HTERT RPE-1 (cell line): Measurements from ENCODE around the gene POU2AF3.
"Not testable (repeated sequence)": the region's sequence is repeated elsewhere in the genome, so short reads cannot be mapped to it uniquely, and the experiment has no call there.

Experiments used
- in situ Hi-C: fragments of 300-500 bp; cut with MboI; formaldehyde crosslinking; loops from 4 replicates; pipeline ENCODE4 v1.14.3; 2020; ENCODE audit warnings: low sequenced_read_pairs

Gene POU2AF3

DNA sequence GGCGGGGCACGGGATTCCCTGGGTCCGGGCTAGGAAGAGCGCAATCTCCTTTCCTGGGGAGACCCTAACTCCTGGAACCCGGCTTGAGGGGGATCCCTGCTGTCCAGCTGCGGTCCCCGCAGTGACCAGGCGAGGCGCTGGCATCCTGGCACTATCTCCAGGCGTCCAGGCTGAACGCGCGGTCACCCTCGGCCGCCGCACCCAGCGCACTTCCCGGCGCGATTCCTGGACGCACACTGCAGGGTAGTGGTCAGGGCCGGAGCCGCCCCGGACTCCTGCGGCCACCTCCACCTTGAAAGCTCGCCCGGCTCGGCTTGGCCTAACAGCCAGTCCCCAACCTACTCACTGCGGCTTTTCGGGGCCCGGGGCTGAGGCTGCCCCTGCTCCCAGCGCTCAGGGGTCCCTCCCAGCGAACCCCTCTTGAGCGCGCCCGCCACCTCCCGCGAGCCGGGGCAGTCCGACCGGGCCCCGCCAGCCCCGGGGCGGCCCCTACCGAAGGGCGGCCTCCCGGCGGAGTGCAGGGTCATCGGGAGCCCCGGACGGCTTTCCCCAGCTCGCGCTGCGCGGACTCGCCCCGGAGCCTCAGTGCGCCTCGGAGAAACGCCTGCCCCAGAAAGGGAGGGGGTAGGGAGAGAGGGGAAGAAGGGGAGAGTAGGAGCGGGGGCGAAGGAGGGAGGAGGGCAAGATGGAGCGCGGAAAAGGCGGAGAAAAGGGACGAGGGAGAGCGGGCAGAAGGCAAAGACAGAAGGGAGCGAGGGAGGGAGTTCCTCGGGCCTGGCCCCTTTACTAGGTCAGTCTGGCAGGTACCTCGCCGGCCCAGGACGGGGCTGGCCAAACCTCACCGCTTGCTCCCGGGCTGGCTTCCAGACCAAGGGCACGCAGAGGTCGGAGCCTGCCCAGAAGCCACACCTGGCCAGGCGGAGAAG lies 1.0 kb downstream of the POU2AF3 start:
- in situ Hi-C loops = loop anchor here (25.0 kb wide), 1 partner anchor 113 kb away; no protein-coding TSS in a partner anchor

DNA sequence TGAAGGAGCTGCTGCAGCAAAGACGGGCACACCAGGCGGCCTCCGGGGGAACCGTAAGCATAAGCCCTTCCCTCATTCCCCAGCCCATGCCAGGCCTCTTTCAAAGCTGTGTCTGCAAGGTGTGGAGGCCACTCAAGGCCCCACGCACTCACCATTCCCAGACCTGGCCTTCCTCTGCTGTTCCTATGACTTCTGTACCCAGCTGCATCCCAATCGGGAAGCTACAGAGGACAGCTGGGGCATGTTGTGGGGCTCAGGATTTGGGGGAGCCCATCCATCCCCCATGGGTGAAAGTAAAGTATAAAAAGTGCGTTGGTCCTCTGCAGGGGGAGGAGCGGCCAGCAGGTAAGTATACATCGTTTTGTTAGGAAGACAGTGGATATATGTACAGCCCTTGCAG lies 2.2 kb downstream of the POU2AF3 start:
- in situ Hi-C loops = no loop called here

DNA sequence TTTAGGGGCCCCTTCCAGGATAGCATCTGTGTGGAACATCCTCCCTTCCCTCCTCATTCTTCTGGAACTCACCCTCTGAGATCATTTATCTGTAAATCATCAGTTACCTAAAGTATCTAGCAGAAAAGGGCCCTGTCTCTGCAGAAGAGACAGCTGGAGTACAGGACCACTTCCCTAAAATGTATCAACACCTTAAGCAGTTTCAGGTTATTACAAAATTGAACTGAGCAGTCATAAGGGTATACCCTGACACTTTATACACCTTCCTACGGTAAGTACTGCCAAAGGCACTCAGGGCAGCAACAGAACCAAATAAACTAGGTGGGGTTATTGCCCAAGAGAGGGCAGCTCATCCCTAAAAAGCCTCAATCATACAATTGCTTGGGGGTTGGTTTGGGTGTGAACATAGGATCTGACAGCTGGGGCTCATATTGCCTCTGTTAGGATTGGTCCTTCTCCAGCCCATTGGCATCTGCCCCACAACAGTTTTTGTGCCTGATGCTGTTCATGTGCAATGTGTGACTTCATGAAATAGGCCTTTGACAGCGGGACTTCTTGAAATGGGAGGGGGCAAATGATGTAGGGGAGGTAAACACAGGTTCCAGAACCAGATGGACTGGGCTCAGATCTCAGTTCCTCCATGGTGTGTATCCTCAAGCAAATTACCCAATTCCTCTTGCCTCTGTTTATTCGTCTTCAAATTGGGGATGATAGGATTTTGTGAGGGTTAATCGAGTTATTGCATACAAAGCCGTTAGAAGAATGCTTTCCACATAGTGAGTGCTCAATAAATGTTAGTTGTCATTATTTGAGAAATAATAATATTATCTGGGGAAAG lies 2.9 kb downstream of the POU2AF3 start:
- in situ Hi-C loops = no loop called here

DNA sequence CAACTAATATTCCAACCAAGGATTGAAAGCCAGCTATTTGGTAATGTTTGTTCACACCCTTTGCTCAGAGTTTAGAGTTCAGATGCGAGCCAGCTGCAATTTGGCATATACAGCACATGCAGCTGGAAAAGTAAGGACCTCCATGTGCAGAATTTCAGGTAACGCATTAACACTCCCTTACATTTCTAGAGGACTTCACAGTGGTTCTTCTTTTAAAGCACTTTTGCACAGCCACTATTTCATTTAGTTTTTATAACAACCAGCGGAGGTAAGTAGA lies 3.4 kb downstream of the POU2AF3 start:
- in situ Hi-C loops = no loop called here

DNA sequence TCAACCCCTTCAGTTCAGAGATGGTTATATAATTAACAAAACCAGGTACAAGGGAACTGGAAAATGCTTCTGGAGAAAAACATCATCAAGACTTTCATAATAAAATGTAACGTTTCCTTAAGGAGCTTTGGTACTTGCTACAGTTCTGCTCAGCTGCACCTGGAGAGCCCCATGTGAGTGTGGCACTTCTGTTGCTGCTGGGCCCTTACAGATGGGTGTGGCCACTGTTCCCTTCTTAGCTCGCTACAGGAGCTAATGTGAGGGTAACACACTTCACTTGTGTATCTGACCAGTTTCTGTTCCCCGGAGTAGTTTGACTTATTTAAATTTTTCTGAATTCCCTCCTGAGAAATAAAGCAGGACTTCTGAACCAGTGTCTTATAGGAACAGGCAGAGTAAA lies 4.0 kb downstream of the POU2AF3 start:
- in situ Hi-C loops = no loop called here

DNA sequence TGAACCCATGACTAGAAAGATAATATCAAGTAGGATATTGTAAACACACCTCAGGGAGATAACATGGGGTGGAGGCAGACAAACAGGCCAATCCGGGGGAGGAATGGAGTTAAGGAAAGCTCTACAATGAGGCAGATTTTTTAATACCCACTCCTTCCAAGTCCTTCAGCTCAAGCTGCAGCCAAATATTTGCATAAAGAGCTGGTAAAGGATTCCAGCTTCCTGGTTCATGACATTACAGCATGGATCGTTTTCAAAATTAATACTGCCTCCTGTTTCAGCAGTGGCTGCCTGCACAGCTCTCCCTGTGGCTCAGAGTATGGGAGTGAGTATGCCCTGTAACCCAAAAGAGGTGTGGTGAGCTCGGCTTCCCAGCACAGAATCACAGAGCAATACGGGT lies 5.1 kb downstream of the POU2AF3 start:
- in situ Hi-C loops = no loop called here

DNA sequence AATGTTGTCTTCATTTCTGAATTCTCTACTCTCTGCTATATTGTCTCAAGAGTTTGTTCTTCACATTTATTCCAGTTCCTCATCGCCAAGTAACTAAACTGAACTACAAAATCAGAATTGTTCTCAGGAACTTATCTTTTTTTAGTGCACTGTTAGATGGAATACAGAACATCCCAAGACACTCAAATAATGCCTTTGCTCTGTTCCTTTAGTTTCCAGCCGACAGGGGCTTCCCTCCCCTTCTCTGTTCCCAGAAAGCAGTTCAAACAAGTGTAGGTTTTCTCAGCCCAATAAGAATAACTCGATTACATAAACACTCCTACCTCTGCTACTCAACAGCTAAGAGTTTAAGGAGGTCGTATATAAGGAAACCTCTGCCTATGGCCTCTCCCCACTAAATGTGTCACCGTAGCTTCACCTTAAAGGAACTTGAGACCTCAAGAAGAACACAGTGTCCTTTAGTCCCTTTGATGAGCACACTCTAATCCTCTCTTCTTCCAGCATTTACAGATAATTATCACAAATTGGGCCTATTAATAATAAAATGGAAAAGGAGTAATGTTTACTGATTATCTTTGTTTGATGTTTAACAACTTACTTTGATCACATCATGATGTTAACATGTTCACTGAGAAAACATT lies 6.9 kb downstream of the POU2AF3 start:
- in situ Hi-C loops = no loop called here

DNA sequence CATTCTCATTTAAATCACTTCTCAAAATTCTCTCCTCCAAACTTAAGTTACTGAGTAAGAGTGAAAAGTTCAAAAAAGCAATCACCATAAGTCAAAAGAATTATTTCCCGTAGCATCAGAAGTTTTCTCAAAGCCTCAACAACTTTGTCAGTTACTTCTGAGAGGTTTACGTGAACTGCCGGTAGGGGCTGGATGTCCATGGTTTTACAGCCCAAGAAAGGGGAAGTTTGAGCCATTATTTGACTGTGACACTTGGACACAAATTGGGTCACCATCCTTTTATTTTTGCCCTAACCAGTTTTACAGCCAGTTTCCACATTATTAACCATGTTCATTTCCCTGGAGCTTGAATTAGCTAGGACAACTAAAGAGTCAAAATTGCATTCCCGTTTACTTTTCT lies 7.5 kb downstream of the POU2AF3 start:
- in situ Hi-C loops = no loop called here

DNA sequence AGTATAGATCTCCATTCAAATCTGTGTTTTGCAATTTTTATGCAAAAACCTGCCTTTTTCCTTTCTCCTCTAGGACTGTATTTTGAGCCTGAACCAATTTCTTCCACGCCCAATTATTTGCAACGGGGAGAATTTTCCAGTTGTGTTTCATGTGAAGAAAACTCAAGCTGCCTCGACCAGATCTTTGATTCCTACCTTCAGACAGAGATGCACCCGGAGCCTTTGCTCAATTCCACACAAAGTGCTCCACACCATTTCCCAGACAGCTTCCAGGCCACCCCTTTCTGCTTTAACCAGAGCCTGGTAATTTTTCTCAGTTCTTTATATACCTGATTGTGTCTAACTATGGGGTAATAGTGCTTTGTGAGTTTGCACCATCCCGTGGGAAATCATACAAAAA lies 8.0 kb downstream of the POU2AF3 start:
- in situ Hi-C loops = no loop called here

DNA sequence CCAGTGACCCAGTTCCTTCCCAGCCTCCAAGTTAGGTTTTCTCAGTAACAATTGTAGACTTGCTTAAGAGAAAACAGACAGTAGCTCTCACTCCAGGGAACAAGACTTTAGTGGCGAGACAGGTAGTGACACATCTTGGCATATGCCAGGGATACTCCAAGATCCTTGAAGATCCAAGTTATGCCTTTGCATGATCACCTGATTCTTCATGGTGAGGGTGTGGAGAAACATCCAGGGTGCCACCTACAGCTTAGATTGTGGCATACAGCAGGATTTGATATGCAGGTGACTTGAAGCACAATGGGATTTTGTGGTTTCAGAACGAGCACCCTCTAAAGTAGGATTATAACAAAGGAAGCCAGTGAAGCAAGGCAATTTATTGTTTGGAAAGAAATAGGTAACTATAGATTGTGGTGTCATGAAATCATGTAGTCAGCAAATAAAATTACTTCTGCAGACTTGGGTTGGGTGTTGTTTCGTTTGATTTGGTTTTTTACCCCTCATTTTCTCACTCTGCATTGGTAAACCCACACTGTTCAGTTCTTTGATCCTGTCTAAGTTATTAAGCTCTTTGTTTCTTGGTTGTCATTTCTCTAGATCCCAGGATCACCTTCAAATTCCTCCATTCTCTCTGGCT lies 9.2 kb downstream of the POU2AF3 start:
- in situ Hi-C loops = no loop called here

DNA sequence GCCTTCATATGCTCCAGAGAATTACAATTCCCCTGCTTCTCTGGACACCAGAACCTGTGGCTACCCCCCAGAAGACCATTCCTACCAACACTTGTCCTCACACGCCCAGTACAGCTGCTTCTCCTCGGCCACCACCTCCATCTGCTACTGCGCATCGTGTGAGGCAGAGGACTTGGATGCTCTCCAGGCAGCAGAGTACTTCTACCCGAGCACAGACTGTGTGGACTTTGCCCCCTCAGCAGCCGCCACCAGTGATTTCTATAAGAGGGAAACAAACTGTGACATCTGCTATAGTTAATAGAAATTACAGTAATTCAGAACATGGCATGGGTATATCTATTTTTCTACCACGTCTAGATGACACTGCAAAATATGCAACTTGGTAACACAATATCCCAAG lies 9.8 kb downstream of the POU2AF3 start:
- in situ Hi-C loops = no loop called here

DNA sequence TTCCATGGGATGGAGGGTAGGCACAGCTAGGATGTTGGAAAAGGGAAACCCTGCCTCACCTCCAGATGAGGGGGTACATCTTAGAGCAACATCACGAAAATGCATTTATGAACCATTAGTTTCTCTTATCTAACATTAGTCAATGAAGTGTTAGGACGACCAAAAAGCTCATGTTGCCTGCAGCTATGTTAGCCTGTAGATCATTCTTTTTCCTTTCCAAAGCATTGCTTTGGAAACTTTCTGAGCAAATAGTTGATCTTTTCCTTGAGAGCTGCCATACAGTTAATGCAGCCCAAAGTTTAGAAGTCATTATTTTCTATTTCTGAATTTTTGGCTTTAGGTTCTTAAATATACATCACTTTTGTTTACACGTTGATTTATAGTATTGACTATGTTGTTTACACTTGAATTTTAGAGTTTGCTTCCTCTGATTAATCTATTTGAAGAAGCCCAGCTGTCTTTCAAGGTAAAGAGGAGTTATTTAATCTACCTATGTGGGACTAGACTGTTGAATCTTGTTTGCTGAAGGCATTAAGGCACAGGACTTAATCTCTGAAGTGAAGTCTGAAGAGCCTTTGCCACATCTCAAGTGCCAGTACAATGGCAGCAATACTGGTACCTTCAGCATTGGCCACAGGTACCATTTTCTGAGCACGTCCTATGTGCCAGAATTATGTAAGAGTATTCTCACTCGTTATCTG lies 11.0 kb downstream of the POU2AF3 start:
- in situ Hi-C loops = no loop called here

DNA sequence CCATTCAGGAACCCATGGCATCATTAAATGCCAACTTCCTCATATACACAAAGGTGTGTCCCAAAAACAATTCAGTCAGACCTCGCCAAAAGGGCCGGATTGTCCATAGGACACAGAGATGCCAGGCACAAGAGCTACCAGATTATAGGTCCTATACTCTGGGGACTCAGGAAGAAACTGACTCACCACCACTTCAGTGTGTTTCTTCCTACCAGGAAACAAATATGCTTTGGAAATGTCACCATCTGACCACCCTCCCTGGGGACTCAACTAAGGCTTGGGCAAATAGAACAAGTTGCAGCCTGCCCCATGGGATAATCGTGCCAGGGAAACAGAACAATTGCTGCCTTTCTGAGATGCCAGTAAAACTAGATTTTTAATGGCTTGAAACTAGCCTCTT lies 11.7 kb downstream of the POU2AF3 start:
- in situ Hi-C loops = no loop called here

DNA sequence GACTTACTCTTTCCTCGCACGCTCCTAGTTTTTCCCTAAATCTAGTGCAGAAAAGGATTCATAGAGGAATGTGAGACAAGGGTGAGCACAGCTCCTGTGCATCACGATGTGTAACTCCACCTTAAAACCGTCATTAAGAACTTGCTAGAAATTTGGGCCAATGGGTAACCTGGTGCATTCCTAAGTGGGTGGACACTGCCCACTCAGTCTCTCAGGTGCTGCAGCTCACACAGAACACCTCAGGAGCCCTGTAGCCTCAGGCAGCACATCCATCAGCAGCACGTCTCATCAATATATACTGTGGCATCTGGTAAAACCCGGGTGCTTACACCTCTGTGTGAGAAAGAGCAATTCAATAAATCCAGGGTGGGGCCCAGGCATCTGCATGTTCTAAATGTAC lies 12.4 kb downstream of the POU2AF3 start:
- in situ Hi-C loops = no loop called here

DNA sequence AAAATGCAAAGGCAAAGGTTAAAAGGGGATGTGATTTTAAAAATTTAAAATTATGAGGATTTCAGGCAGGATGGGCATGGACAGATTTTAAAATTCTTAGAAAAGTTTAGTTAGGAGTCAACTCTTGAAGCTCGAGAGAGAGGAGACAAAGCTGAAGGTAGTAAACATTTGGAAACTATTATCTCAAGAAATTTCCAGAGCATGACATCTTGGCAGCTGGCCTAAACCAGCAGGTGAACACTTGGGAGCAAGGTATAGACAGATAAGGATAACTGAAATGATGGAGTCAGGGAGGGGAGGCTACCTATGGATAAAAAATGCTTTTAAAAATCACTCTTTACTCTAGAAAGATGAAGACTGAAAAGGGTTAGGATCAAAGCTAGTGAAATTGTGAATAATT lies 13.7 kb downstream of the POU2AF3 start:
- in situ Hi-C loops = no loop called here

DNA sequence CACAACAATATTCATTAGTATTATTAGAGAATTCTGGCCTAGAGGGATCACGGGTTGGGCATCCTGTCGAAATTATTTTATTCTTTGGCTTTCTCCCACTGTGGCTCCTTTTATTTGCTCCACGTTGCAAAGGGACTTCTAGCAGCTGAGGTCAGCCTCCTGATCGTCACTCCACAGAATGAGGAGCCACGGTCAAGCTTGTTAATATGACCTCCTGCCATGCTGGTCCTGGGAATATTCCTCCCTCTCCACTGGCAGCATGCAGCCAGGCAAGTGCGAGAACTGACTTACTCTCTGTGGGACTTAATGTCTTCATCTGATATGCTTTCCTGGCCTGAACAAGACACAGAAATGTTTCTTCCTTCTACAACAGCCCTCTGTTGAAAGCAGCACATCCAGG lies 20.9 kb downstream of the POU2AF3 start:
- in situ Hi-C loops = no loop called here

DNA sequence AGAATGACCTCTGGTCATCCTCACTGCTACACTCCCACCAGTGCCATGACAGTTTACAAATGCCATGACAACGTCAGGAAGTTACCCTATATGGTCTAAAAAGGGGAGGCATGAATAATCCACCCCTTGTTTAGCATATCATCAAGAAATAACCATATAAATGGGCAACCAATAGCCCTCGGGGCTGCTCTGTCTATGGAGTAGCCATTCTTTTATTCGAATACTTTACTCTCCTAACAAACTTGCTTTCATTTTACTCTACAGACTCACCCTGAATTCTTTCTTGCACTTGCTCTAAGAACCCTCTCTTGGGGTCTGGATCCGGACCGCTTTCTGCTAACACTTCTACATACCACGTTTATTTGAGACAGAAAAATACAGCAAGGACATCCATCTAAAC lies 21.9 kb downstream of the POU2AF3 start:
- in situ Hi-C loops = not testable (repeated sequence)

DNA sequence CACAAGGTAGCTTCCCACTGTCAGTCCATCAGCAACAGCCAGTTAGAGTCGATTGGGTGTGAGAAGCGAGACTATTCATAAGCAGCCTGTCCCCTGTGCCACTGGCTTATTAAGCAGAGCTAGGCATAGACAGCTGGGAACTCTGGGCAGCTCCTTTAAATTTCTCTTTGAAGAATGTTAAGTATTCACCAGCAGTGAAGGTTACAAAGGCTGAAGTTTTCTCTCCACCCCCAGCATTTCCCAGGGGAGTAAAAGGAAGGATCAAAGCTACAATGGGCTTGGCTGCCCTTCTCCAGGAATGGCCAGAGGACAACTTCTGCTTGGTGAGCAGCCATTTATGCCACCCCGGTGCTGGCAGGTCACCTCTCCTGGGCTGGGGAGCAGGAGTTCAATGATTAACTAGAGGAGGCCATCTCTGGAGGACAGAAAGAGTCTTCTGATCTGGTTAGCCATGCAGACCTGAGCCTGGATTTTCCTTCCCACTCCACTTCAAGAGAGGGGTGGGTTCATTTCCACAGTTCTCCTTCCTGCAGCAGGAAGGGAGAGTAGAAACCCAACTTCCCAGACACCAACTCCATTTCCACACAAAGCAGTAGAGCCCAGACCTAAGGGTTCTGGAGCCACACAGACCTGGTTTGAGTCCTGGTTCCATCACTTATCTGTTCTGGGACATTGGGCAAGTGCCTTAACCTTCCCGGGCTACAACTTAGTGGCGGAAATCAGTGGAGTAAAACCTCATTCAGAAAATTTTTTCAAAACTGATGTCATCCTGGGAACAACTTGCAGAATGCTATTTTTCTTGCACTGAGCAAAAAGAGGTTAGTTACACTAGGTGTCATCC lies 22.6 kb downstream of the POU2AF3 start:
- in situ Hi-C loops = no loop called here

DNA sequence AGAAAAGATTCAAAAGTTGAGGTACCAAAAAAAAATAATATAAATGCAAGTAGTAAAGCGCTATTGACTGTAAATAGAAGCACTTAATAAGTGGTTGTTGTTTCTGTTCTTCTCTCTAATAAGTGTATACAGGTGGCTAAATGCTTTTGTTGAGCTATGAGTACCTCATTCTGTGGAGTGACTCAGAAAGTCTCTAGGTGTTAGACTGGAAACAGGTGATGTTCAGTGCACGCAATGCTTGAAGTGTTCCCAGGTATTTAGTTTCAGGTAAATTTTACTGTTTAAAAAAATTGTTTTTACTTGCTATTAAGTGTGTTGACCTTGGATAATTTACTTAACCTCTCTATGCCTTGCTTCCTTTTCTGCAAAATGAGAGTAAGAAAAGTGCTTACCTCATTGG lies 24.2 kb downstream of the POU2AF3 start:
- in situ Hi-C loops = no loop called here

DNA sequence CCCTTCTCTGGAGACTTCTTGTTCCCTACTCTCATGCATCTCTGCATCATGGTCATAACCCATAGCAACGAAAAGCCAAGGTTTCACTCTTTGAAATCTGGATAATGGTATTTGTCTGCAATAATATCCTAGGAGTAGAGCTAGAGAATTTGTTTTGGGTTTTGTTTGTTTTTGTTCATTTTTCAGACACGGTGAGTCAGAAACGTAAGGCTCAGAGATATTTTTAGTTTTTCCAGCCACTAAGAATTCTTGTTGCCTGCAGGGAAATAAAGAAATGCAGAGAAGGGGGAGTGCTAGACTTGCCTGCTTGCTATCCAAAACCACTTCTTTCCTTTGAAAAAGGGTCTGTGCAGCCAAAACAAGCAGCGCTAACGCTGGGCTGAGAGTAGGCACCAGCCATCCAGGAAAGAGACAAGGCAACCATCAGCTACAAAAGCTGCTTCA lies 26.0 kb downstream of the POU2AF3 start:
- in situ Hi-C loops = no loop called here
